ENCODE results near the gene RAB3C. TPM values are rescaled to one million over a fixed set of nuclear protein-coding genes. Genes with fewer than 3 reads are reported as not detected.
"Not testable (repeated sequence)": the region's sequence is repeated elsewhere in the genome, so short reads cannot be mapped to it uniquely, and the experiment has no call there.

RAB3C gene
- total RNA-seq, 1 donor from 2014 or later: not detected

- H3K4me3 ChIP-seq (ENCODE audit: low read depth, low read length): peak overlapping the region; percentile 71
- no peak for TF ChIP-seq CTCF (conservative IDR thresholded peaks at IDR 0.05; ENCODE audit: low read depth, low read length)
- peak; percentile 16 for DNase-seq (ENCODE audit: low read depth)
These were observed 664 bp upstream of the RAB3C start for GRCh38 chr5:58582019-58582802.

GRCh38 chr5:58595952-58596351 lies 13.1 kb downstream of the RAB3C start:
- no peak overlapping the region for H3K4me3 ChIP-seq (ENCODE audit: low read depth, low read length)
- DNase-seq (ENCODE audit: low read depth): no peak
- TF ChIP-seq CTCF (conservative IDR thresholded peaks at IDR 0.05; ENCODE audit: low read depth, low read length): no peak

GRCh38 chr5:58598440-58598839 lies 15.6 kb downstream of the RAB3C start:
- no peak overlapping the region for H3K4me3 ChIP-seq (ENCODE audit: low read depth, low read length)
- TF ChIP-seq CTCF (conservative IDR thresholded peaks at IDR 0.05; ENCODE audit: low read depth, low read length): no peak
- no peak for DNase-seq (ENCODE audit: low read depth)

GRCh38 chr5:58599217-58599616 lies 16.3 kb downstream of the RAB3C start:
- no peak for TF ChIP-seq CTCF (conservative IDR thresholded peaks at IDR 0.05; ENCODE audit: low read depth, low read length)
- DNase-seq (ENCODE audit: low read depth): no peak
- H3K4me3 ChIP-seq (ENCODE audit: low read depth, low read length): no peak overlapping the region

GRCh38 chr5:58600613-58601012 lies 17.7 kb downstream of the RAB3C start:
- not testable (repeated sequence) for H3K4me3 ChIP-seq (ENCODE audit: low read depth, low read length); DNase-seq (ENCODE audit: low read depth)

- H3K4me3 ChIP-seq (ENCODE audit: low read depth, low read length); DNase-seq (ENCODE audit: low read depth): not testable (repeated sequence)
These were observed 20.0 kb downstream of the RAB3C start for GRCh38 chr5:58602889-58603288.

GRCh38 chr5:58606064-58606463 lies 23.2 kb downstream of the RAB3C start:
- no peak for DNase-seq (ENCODE audit: low read depth)
- TF ChIP-seq CTCF (conservative IDR thresholded peaks at IDR 0.05; ENCODE audit: low read depth, low read length): no peak
- H3K4me3 ChIP-seq (ENCODE audit: low read depth, low read length): no peak overlapping the region

GRCh38 chr5:58615972-58616371 lies 33.1 kb downstream of the RAB3C start:
- TF ChIP-seq CTCF (conservative IDR thresholded peaks at IDR 0.05; ENCODE audit: low read depth, low read length): no peak
- DNase-seq (ENCODE audit: low read depth): no peak
- H3K4me3 ChIP-seq (ENCODE audit: low read depth, low read length): no peak overlapping the region
